C4-2B (cell line): ENCODE results near the gene SP100.

Source experiments
- CTCF ChIP-seq: fragments of 450-650 bp; conservative IDR thresholded peaks from 2 replicates; pipeline ENCODE4 v1.5.1; 2017; ENCODE audit warnings: mild to moderate bottlenecking
- ZFX ChIP-seq: fragments of 450-650 bp; IDR thresholded peaks from 2 replicates; pipeline ENCODE4 v1.6.1; 2017

- TF ChIP-seq CTCF = no peak
- TF ChIP-seq ZFX = no peak
Observed at GRCh38 chr2:230384986-230385385, 31.0 kb upstream of the SP100 start.
